ENCODE data around the gene IFITM1. TPM values are rescaled to one million over a fixed set of nuclear protein-coding genes. Genes with fewer than 3 reads are reported as not detected.

IFITM1 gene
- total and polyA plus RNA-seq, 9 of the 15 experiments (the other 6 are each of a cell fraction or from before 2014, with no cell fraction given): 691 to 5,579 (median 974) TPM

DNA sequence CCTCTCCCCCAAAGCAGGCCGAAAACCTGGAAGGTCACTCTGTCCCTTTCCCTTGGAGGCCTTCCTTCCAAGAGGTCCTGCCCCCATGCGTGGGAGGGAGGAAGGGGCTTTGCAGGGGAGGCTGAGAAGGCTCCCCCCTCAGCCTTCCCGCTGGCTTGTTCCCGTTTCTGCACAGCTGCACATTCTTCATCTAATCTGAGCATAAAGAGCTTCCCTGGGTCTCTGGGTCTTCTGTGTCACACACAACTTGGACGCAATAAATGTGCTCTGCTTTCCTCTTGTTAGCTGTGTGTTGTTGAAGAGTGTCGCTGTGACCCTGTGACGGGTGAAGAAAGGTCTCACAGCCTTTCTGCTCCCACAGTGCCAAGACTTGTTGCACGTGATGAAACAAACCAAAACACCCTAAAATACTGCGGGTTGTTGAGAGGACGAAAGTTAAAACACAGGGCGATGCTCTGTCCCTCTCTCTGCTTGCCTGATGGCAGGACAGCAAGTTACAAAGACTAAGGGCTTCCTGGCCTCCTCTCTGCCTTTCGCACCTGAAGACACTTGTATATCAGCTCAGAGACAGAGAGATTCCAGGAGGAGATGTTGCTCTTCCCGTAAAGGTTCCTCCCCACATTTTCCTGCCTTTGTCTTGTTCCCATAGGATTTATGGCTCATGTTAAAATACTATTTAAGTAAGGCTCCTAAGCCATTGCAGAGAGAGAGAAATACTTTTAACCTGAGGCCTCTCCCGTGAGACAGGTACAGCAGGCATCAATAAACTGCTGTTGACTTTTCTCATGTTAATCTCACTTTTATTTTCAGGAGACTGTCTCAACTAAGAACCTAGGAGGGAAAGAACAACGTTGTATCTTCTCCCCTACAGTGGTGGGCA, 22.2 kb downstream of the IFITM1 start (continued):
- TF ChIP-seq, protein P1, sequence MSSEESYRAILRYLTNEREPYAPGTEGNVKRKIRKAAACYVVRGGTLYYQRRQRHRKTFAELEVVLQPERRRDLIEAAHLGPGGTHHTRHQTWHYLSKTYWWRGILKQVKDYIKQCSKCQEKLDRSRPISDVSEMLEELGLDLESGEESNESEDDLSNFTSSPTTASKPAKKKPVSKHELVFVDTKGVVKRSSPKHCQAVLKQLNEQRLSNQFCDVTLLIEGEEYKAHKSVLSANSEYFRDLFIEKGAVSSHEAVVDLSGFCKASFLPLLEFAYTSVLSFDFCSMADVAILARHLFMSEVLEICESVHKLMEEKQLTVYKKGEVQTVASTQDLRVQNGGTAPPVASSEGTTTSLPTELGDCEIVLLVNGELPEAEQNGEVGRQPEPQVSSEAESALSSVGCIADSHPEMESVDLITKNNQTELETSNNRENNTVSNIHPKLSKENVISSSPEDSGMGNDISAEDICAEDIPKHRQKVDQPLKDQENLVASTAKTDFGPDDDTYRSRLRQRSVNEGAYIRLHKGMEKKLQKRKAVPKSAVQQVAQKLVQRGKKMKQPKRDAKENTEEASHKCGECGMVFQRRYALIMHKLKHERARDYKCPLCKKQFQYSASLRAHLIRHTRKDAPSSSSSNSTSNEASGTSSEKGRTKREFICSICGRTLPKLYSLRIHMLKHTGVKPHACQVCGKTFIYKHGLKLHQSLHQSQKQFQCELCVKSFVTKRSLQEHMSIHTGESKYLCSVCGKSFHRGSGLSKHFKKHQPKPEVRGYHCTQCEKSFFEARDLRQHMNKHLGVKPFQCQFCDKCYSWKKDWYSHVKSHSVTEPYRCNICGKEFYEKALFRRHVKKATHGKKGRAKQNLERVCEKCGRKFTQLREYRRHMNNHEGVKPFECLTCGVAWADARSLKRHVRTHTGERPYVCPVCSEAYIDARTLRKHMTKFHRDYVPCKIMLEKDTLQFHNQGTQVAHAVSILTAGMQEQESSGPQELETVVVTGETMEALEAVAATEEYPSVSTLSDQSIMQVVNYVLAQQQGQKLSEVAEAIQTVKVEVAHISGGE (CRISPR knock-in tag; IDR thresholded peaks at IDR 0.05): peak in 1 of 3 experiments; percentile 39; a peak in 1 of 6 replicates
- TF ChIP-seq, protein P2, sequence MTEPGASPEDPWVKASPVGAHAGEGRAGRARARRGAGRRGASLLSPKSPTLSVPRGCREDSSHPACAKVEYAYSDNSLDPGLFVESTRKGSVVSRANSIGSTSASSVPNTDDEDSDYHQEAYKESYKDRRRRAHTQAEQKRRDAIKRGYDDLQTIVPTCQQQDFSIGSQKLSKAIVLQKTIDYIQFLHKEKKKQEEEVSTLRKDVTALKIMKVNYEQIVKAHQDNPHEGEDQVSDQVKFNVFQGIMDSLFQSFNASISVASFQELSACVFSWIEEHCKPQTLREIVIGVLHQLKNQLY (CRISPR knock-in tag; conservative IDR thresholded peaks at IDR 0.05): no peak
- TF ChIP-seq BHLHE40 (IDR thresholded peaks at IDR 0.05; ENCODE audit: low read length) (peak; percentile 37; the same call in 1 of the 2 replicates), ZNF408 (CRISPR knock-in tag; IDR thresholded peaks at IDR 0.05; ENCODE audit: low read depth) (no peak), ZNF124 (CRISPR knock-in tag; IDR thresholded peaks at IDR 0.05) (no peak), ZFX (CRISPR knock-in tag; IDR thresholded peaks at IDR 0.05) (peak; percentile 31; the same call in 1 of the 2 replicates), EGR1 (conservative IDR thresholded peaks at IDR 0.05) (peak; percentile 86), MAFG (tag; conservative IDR thresholded peaks at IDR 0.05) (no peak), ZNF586 (CRISPR knock-in tag; conservative IDR thresholded peaks at IDR 0.05) (no peak), NCOA1 (IDR thresholded peaks at IDR 0.05; ENCODE audit: low read depth) (no peak), HDAC8 (tag; IDR thresholded peaks at IDR 0.05) (no peak), CBFA2T3 (IDR thresholded peaks at IDR 0.05) (peak; percentile 18; the same call in 1 of the 2 replicates), SPI1 (IDR thresholded peaks at IDR 0.05; ENCODE audit: borderline replicate concordance, low read depth, low read length) (0 out of 2 replicates have a peak, but pooled peaks have one; percentile 10)
- TF ChIP-seq, protein P3, sequence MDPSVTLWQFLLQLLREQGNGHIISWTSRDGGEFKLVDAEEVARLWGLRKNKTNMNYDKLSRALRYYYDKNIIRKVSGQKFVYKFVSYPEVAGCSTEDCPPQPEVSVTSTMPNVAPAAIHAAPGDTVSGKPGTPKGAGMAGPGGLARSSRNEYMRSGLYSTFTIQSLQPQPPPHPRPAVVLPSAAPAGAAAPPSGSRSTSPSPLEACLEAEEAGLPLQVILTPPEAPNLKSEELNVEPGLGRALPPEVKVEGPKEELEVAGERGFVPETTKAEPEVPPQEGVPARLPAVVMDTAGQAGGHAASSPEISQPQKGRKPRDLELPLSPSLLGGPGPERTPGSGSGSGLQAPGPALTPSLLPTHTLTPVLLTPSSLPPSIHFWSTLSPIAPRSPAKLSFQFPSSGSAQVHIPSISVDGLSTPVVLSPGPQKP (CRISPR knock-in tag; IDR thresholded peaks at IDR 0.05): no peak
- TF ChIP-seq, protein P4, sequence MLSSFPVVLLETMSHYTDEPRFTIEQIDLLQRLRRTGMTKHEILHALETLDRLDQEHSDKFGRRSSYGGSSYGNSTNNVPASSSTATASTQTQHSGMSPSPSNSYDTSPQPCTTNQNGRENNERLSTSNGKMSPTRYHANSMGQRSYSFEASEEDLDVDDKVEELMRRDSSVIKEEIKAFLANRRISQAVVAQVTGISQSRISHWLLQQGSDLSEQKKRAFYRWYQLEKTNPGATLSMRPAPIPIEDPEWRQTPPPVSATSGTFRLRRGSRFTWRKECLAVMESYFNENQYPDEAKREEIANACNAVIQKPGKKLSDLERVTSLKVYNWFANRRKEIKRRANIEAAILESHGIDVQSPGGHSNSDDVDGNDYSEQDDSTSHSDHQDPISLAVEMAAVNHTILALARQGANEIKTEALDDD (IDR thresholded peaks at IDR 0.05): no peak
- TF ChIP-seq, protein P5, sequence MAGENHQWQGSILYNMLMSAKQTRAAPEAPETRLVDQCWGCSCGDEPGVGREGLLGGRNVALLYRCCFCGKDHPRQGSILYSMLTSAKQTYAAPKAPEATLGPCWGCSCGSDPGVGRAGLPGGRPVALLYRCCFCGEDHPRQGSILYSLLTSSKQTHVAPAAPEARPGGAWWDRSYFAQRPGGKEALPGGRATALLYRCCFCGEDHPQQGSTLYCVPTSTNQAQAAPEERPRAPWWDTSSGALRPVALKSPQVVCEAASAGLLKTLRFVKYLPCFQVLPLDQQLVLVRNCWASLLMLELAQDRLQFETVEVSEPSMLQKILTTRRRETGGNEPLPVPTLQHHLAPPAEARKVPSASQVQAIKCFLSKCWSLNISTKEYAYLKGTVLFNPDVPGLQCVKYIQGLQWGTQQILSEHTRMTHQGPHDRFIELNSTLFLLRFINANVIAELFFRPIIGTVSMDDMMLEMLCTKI (IDR thresholded peaks at IDR 0.05; ENCODE audit: partially characterized antibody): no peak
- TF ChIP-seq, protein P6, sequence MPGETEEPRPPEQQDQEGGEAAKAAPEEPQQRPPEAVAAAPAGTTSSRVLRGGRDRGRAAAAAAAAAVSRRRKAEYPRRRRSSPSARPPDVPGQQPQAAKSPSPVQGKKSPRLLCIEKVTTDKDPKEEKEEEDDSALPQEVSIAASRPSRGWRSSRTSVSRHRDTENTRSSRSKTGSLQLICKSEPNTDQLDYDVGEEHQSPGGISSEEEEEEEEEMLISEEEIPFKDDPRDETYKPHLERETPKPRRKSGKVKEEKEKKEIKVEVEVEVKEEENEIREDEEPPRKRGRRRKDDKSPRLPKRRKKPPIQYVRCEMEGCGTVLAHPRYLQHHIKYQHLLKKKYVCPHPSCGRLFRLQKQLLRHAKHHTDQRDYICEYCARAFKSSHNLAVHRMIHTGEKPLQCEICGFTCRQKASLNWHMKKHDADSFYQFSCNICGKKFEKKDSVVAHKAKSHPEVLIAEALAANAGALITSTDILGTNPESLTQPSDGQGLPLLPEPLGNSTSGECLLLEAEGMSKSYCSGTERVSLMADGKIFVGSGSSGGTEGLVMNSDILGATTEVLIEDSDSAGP (CRISPR knock-in tag; IDR thresholded peaks at IDR 0.05): no peak

Data from K562 (cell line).